ENCODE data around the gene MSH3.

MSH3 gene

GRCh38 chr5:80920333-80920732, 265.9 kb downstream of the MSH3 start:
- DNase-seq: no peak

DNA sequence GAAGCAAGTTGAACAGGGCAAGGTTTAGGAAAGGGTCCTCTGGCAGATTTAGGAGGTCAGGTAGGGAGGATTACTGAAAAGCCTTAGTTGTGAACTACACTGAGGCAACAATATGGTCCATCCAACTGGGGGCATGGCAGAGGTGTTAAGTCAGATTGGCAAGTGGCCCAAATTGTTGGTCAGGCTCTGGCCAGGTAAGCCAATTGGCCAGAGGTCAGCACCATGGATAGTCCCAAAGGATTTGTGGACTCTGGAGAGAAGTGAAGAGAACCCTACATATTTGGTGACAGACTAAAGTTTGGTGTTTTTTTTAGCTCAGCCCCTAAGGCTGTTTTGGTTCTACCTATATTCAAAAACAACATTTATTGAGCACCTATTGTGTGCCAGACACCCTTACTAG, 266.6 kb downstream of the MSH3 start:
- DNase-seq: no peak

- no peak for DNase-seq
Observed at GRCh38 chr5:80925931-80926330, 271.5 kb downstream of the MSH3 start.
